ENCODE data around the gene HIP1. TPM values are rescaled to one million over a fixed set of nuclear protein-coding genes. Genes with fewer than 3 reads are reported as not detected.
"Not testable (repeated sequence)": the region's sequence is repeated elsewhere in the genome, so short reads cannot be mapped to it uniquely, and the experiment has no call there.

Gene HIP1
- total and polyA plus RNA-seq, 4 donors, result 26.0 to 44.0 (median 35.3) TPM

- no peak overlapping the region for H3K4me3 ChIP-seq (ENCODE audit: low read depth, low read length)
- peaks cover 11% of the 10 kb centered on the region for H3K4me1 ChIP-seq (ENCODE audit: control insufficient read depth, insufficient read depth, low read length)
- no peaks in the 10 kb centered on the region for H3K27me3 ChIP-seq (ENCODE audit: control insufficient read depth, insufficient read depth, low read length)
- no peak overlapping the region for H3K27ac ChIP-seq (ENCODE audit: low read depth, low read length)
- H3K9me3 ChIP-seq (ENCODE audit: control insufficient read depth, insufficient read depth, low read length), result no peaks in the 10 kb centered on the region
- DNase-seq (ENCODE audit: low read depth in 4 of 6, low spot score in 6 of 6), result no peak
- H3K36me3 ChIP-seq (ENCODE audit: control insufficient read depth, insufficient read depth, low read length), result no peaks in the 10 kb centered on the region
These were observed 40.4 kb downstream of the HIP1 start for GRCh38 chr7:75698358-75698757.

DNA sequence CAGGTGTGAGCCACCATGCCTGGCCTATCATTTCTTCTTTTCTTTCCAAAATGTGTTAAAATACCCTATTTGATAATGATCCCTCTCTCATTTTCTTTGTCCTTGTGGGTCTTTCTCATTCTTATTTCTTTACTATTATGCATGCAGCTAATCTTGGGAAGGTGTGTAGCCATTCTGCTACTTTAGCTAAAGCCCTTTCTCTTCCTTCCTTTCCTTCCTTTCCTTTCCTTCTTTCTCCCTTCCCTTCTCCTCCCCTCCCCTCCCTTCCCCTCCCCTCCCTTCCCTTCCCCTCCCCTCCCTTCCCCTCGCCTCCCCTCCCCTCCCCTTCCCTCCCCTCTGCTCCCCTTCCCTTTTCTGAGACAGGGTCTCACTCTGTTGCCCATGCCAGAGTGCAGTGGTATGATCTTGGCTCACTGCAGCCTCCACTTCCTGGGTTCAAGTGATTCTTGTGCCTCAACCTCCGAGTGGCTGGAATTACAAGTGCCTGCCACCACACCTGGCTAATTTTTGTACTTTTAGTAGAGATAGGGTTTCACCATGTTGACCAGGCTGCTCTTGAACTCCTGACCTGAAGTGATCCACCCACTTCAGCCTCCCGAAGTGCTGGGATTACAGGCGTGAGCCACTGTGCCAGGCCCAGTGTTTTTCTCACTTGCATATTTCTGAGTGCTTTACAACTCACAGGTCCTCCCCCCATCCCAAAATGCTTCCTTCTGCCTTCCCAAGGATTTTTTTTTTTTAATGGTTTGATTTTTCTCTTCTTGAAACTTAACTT is 42.3 kb downstream of the HIP1 start:
- Histone ChIP-seq H3K4me3 (ENCODE audit: low read depth, low read length) (no peak overlapping the region), H3K27me3 (ENCODE audit: control insufficient read depth, insufficient read depth, low read length) (no peaks in the 10 kb centered on the region), H3K9me3 (ENCODE audit: control insufficient read depth, insufficient read depth, low read length) (no peaks in the 10 kb centered on the region), H3K36me3 (ENCODE audit: control insufficient read depth, insufficient read depth, low read length) (no peaks in the 10 kb centered on the region), H3K4me1 (ENCODE audit: control insufficient read depth, insufficient read depth, low read length) (peaks cover 11% of the 10 kb centered on the region), H3K27ac (ENCODE audit: low read depth, low read length) (no peak overlapping the region)
- no peak for DNase-seq (ENCODE audit: low read depth in 4 of 6, low spot score in 6 of 6)
- WGBS (ENCODE audit: insufficient coverage), result 96% methylated on average over 3 of the region's 4 CpGs

- DNase-seq (ENCODE audit: low read depth in 4 of 6, low spot score in 6 of 6), result peak in 5 of 6 donors; percentile 17 to 95 (median 51)
- 21% methylated on average over 3 of the region's 6 CpGs for WGBS (ENCODE audit: insufficient coverage)
- H3K4me3 ChIP-seq (ENCODE audit: low read depth, low read length), result no peak overlapping the region
These were observed 43.9 kb downstream of the HIP1 start for GRCh38 chr7:75694638-75695399.

GRCh38 chr7:75693668-75694067 is 45.1 kb downstream of the HIP1 start:
- DNase-seq (ENCODE audit: low read depth in 4 of 6, low spot score in 6 of 6); H3K36me3 ChIP-seq (ENCODE audit: control insufficient read depth, insufficient read depth, low read length); H3K4me3 ChIP-seq (ENCODE audit: low read depth, low read length); H3K27me3 ChIP-seq (ENCODE audit: control insufficient read depth, insufficient read depth, low read length); H3K9me3 ChIP-seq (ENCODE audit: control insufficient read depth, insufficient read depth, low read length); H3K27ac ChIP-seq (ENCODE audit: low read depth, low read length): not testable (repeated sequence)
- no CpG with 5 or more reads among the region's 6 CpGs for WGBS (ENCODE audit: insufficient coverage)
- peaks cover 23% of the 10 kb centered on the region for H3K4me1 ChIP-seq (ENCODE audit: control insufficient read depth, insufficient read depth, low read length)

More at GRCh38 chr7:75694638-75695399, 43.9 kb downstream of the HIP1 start:
- H3K4me1 ChIP-seq (ENCODE audit: control insufficient read depth, insufficient read depth, low read length), result peaks cover 14% of the 10 kb centered on the region
- H3K27ac ChIP-seq (ENCODE audit: low read depth, low read length), result no peak overlapping the region
- H3K27me3 ChIP-seq (ENCODE audit: control insufficient read depth, insufficient read depth, low read length), result no peaks in the 10 kb centered on the region
- no peaks in the 10 kb centered on the region for H3K36me3 ChIP-seq (ENCODE audit: control insufficient read depth, insufficient read depth, low read length)
- no peaks in the 10 kb centered on the region for H3K9me3 ChIP-seq (ENCODE audit: control insufficient read depth, insufficient read depth, low read length)

GRCh38 chr7:75691793-75692543 is 46.8 kb downstream of the HIP1 start:
- H3K27ac ChIP-seq (ENCODE audit: low read depth, low read length), result no peak overlapping the region
- DNase-seq (ENCODE audit: low read depth in 4 of 6, low spot score in 6 of 6), result no peak
- no peaks in the 10 kb centered on the region for H3K9me3 ChIP-seq (ENCODE audit: control insufficient read depth, insufficient read depth, low read length)
- H3K27me3 ChIP-seq (ENCODE audit: control insufficient read depth, insufficient read depth, low read length), result no peaks in the 10 kb centered on the region
- H3K36me3 ChIP-seq (ENCODE audit: control insufficient read depth, insufficient read depth, low read length), result no peaks in the 10 kb centered on the region
- peaks cover 35% of the 10 kb centered on the region for H3K4me1 ChIP-seq (ENCODE audit: control insufficient read depth, insufficient read depth, low read length)
- no CpG with 5 or more reads among the region's 4 CpGs for WGBS (ENCODE audit: insufficient coverage)
- no peak overlapping the region for H3K4me3 ChIP-seq (ENCODE audit: low read depth, low read length)

- 100% methylated on average over 1 of the region's 5 CpGs for WGBS (ENCODE audit: insufficient coverage)
- H3K4me1 ChIP-seq (ENCODE audit: control insufficient read depth, insufficient read depth, low read length), result peaks cover 26% of the 10 kb centered on the region
- no peak overlapping the region for H3K27ac ChIP-seq (ENCODE audit: low read depth, low read length)
- H3K27me3 ChIP-seq (ENCODE audit: control insufficient read depth, insufficient read depth, low read length), result no peaks in the 10 kb centered on the region
- H3K36me3 ChIP-seq (ENCODE audit: control insufficient read depth, insufficient read depth, low read length), result no peaks in the 10 kb centered on the region
- no peak for DNase-seq (ENCODE audit: low read depth in 4 of 6, low spot score in 6 of 6)
- no peak overlapping the region for H3K4me3 ChIP-seq (ENCODE audit: low read depth, low read length)
- H3K9me3 ChIP-seq (ENCODE audit: control insufficient read depth, insufficient read depth, low read length), result no peaks in the 10 kb centered on the region
These were observed 48.6 kb downstream of the HIP1 start for GRCh38 chr7:75690121-75690523.

GRCh38 chr7:75689246-75690099 is 49.3 kb downstream of the HIP1 start:
- H3K9me3 ChIP-seq (ENCODE audit: control insufficient read depth, insufficient read depth, low read length), result no peaks in the 10 kb centered on the region
- H3K4me3 ChIP-seq (ENCODE audit: low read depth, low read length), result no peak overlapping the region
- WGBS (ENCODE audit: insufficient coverage), result 71% methylated on average over 11 of the region's 20 CpGs
- H3K4me1 ChIP-seq (ENCODE audit: control insufficient read depth, insufficient read depth, low read length), result peaks cover 24% of the 10 kb centered on the region
- H3K27me3 ChIP-seq (ENCODE audit: control insufficient read depth, insufficient read depth, low read length), result no peaks in the 10 kb centered on the region
- H3K27ac ChIP-seq (ENCODE audit: low read depth, low read length), result no peak overlapping the region
- H3K36me3 ChIP-seq (ENCODE audit: control insufficient read depth, insufficient read depth, low read length), result no peaks in the 10 kb centered on the region
- no peak for DNase-seq (ENCODE audit: low read depth in 4 of 6, low spot score in 6 of 6)

DNA sequence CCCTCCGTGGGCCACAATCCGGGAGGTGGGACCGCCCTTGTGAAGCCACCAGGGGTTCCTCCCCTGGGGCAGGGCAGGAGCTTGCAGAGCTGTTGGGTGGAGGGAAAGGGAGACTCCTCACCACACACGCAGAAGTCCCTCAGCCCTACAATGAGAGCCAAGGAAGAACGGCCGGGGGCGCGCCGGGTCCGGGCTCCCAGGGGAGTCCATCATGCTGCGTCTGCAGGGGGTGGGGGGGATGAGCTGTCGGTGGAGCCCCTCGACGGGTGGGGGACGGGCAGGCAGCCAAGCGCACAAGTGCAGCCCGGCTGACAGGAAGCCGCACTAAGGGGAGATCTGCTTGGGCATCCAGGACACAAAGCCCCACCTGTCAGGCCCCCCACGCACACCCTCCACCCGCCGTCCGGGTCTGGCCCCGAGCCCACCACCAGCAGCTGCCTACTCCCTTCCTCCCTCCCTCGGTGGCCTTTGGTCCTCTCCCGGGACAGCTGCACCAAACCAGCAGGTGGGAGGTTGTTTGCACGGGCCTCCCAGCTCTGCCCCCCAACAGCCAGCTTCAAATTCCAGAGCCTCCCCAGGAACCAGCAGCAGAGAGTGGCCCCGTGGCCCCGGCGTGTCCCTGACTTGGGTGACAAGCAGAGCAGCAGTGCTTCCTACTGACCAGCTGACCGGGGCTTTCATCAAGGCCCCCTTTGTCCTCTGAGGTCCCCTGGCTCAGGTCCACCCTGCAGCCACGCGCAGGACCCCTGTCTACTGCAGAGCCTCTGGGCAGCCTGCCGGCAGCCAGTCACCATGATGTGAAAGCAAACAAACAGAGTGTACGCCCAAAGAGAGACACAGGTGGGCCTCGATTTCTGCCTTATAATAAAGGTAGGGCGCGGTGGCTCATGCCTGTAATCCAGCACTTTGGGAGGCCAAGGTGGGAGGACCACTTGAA is 50.3 kb downstream of the HIP1 start:
- H3K27me3 ChIP-seq (ENCODE audit: control insufficient read depth, insufficient read depth, low read length), result no peaks in the 10 kb centered on the region

More for the DNA sequence above, 50.3 kb downstream of the HIP1 start:
- H3K36me3 ChIP-seq (ENCODE audit: control insufficient read depth, insufficient read depth, low read length), result no peaks in the 10 kb centered on the region
- 30% methylated on average over 28 of the region's 37 CpGs for WGBS (ENCODE audit: insufficient coverage)
- H3K4me1 ChIP-seq (ENCODE audit: control insufficient read depth, insufficient read depth, low read length), result peaks cover 24% of the 10 kb centered on the region
- no peaks in the 10 kb centered on the region for H3K9me3 ChIP-seq (ENCODE audit: control insufficient read depth, insufficient read depth, low read length)
- peak in 5 of 6 donors; percentile 28 to 74 (median 55) for DNase-seq (ENCODE audit: low read depth in 4 of 6, low spot score in 6 of 6)
- H3K4me3 ChIP-seq (ENCODE audit: low read depth, low read length), result no peak overlapping the region
- peak overlapping the region; percentile 57 for H3K27ac ChIP-seq (ENCODE audit: low read depth, low read length)

Data from spinal cord (tissue), 10 donors.